K562 (cell line): ENCODE results near the gene IGLON5. TPM values are rescaled to one million over a fixed set of nuclear protein-coding genes. Genes with fewer than 3 reads are reported as not detected.

Experiments
- ATAC-seq: fragments of 200-7000 bp; cut with Tn5 transposase; 3 replicates; pipeline ENCODE4 v1.9.1; 2020; ENCODE audit warnings: moderate library complexity
- BruUV-seq: library from RNA; stranded (reverse); fragments of 400-500 nt; replicated peaks from 2 replicates; lab custom pipeline; 2021; lab: Mats Ljungman, UMichigan
- CTCF ChIA-PET: fragments of 300-600 bp; formaldehyde crosslinking; extraction: SDS; loops from one replicate; lab custom pipeline; 2021; ENCODE audit warnings: low intra/inter-chr PET ratio; lab: Yijun Ruan, JAX
- POLR2A ChIA-PET: fragments of 300-600, 350-650 bp; sonication (Branson Sonifier 250); formaldehyde crosslinking; extraction: SDS; loops from one replicate; lab custom pipeline; 2021; ENCODE audit warnings: antibody characterized with exemption, inconsistent platforms; lab: Yijun Ruan, JAX
- DNase-seq, 4 experiments: peaks; one replicate each; pipeline versions ENCODE4 v3.0.0 to v3.0.0-alpha.2; 2011 to 2018; ENCODE audit warnings: low spot score in 3 of 4, mixed read lengths in 3 of 4; ENCODE audit errors: extremely low read depth in 1 of 4
- FAIRE-seq: peaks from 2 replicates; lab custom pipeline; 2011; peaks lifted over from hg19 to GRCh38; lab: Jason Lieb, UNC
- H2AFZ ChIP-seq: 2 replicates; pipeline ENCODE4 v1.6.0; 2011; ENCODE audit warnings: low read depth, low read length, control low read depth, inconsistent platforms
- H3K27ac ChIP-seq: fragments of 200-600 bp; 3 replicates; pipeline ENCODE4 v1.8.0; 2011; ENCODE audit warnings: low read depth, mild to moderate bottlenecking, control low read depth, inconsistent platforms, low read length, moderate library complexity, mixed read lengths; ENCODE audit errors: extremely low read depth
- H3K27me3 ChIP-seq, 2 experiments: fragments of 300-600 bp in 1 of 2; 2 replicates in 1 of 2; 3 replicates in 1 of 2; pipeline versions ENCODE4 v1.6.0 to v1.8.0; 2011; ENCODE audit warnings: inconsistent platforms in 2 of 2, low read length in 2 of 2, mild to moderate bottlenecking in 1 of 2, mixed read lengths in 1 of 2, moderate library complexity in 1 of 2; ENCODE audit not compliant: control insufficient read depth in 2 of 2, insufficient read depth in 2 of 2
- H3K36me3 ChIP-seq: fragments of 300-600 bp; 3 replicates; pipeline ENCODE4 v1.8.0; 2011; ENCODE audit warnings: mild to moderate bottlenecking, low read length, inconsistent platforms; ENCODE audit not compliant: control insufficient read depth, insufficient read depth
- H3K4me1 ChIP-seq, 2 experiments: fragments of 200-600 bp in 1 of 2; replicated peaks in 1 of 2; 2 replicates in 1 of 2; 3 replicates in 1 of 2; pipeline versions ENCODE4 v1.5.1 to v1.8.0; 2011; ENCODE audit warnings: inconsistent platforms in 2 of 2, low read length in 2 of 2, mild to moderate bottlenecking in 1 of 2, mixed read lengths in 1 of 2, moderate library complexity in 1 of 2; ENCODE audit not compliant: control insufficient read depth in 2 of 2, insufficient read depth in 2 of 2
- H3K4me2 ChIP-seq: 2 replicates; pipeline ENCODE4 v1.6.1; 2011; ENCODE audit warnings: low read length, control low read depth, inconsistent platforms, mixed read lengths; ENCODE audit not compliant: insufficient read depth
- H3K4me3 ChIP-seq: fragments of 200-600 bp; sonication (generic), shearing (Covaris generic); 2 replicates; pipeline ENCODE4 v1.5.1; 2016; ENCODE audit warnings: control low read depth, inconsistent platforms
- H3K79me2 ChIP-seq: fragments of 200-600 bp; 3 replicates; pipeline ENCODE4 v1.8.0; 2011; ENCODE audit warnings: low read length, inconsistent platforms; ENCODE audit not compliant: control insufficient read depth, insufficient read depth
- H3K9ac ChIP-seq, 2 experiments: 2 replicates each; pipeline versions ENCODE4 v1.6.0 to v1.6.1; 2011; ENCODE audit warnings: low read depth in 2 of 2, low read length in 2 of 2, control low read depth in 1 of 2, inconsistent platforms in 1 of 2, mild to moderate bottlenecking in 1 of 2, mixed read lengths in 1 of 2; ENCODE audit not compliant: insufficient read depth in 1 of 2
- H3K9me1 ChIP-seq: one replicate; pipeline ENCODE4 v1.6.0; 2011; ENCODE audit warnings: inconsistent platforms, mild to moderate bottlenecking, low read length, moderate library complexity; ENCODE audit not compliant: control insufficient read depth, insufficient read depth
- H3K9me3 ChIP-seq: replicated peaks from 2 replicates; pipeline ENCODE4 v1.5.1; 2011; ENCODE audit warnings: low read depth, low read length, inconsistent platforms; ENCODE audit not compliant: control insufficient read depth, insufficient read depth
- H4K20me1 ChIP-seq: replicated peaks from 2 replicates; pipeline ENCODE4 v1.6.1; 2011; ENCODE audit warnings: low read length, inconsistent platforms, mixed read lengths; ENCODE audit not compliant: control insufficient read depth, insufficient read depth
- ARID1B ChIP-seq: fragments of 450-650 bp; IDR thresholded peaks from 2 replicates; pipeline ENCODE4 v1.6.1; 2016; ENCODE audit warnings: antibody characterized with exemption, mild to moderate bottlenecking, inconsistent platforms
- CC2D1A ChIP-seq: fragments of 450-650 bp; IDR thresholded peaks from 2 replicates; pipeline ENCODE4 v1.6.1; 2017; ENCODE audit warnings: mild to moderate bottlenecking
- GATAD2B ChIP-seq: fragments of 450-650 bp; IDR thresholded peaks from 2 replicates; pipeline ENCODE4 v1.6.1; 2017; ENCODE audit warnings: mild to moderate bottlenecking, borderline replicate concordance
- MLLT1 ChIP-seq, 2 experiments: fragments of 450-650 bp; IDR thresholded peaks; 2 replicates each; pipeline ENCODE4 v1.6.1; 2016
- SLC30A9 ChIP-seq: fragments of 250-450 bp; sonication (Bioruptor Pico); IDR thresholded peaks from 2 replicates; pipeline ENCODE4 v1.8.0; 2022; ENCODE audit warnings: mild to moderate bottlenecking, moderate library complexity
- THRAP3 ChIP-seq: fragments of 450-650 bp; IDR thresholded peaks from 2 replicates; pipeline ENCODE4 v1.6.1; 2016; ENCODE audit warnings: mild to moderate bottlenecking, inconsistent platforms, borderline replicate concordance
- ZBTB33 ChIP-seq: sonication (generic); formaldehyde crosslinking; IDR thresholded peaks from 2 replicates; pipeline ENCODE4 v1.8.1; 2023; ENCODE audit warnings: mild to moderate bottlenecking, missing genetic modification reagents
- ZBTB9 ChIP-seq: fragments of 450-650 bp; formaldehyde crosslinking; IDR thresholded peaks from 2 replicates; pipeline ENCODE4 v1.4.0; 2020; ENCODE audit warnings: mild to moderate bottlenecking, moderate library complexity
- ZNF592 ChIP-seq: fragments of 450-650 bp; IDR thresholded peaks from 2 replicates; pipeline ENCODE4 v1.6.1; 2017; ENCODE audit warnings: antibody characterized with exemption, mild to moderate bottlenecking
- WGBS: fragments of 100-300 bp; shearing (Covaris generic); methylation state at CpG from one replicate; pipeline ENCODE4 v1.1.6; 2016; ENCODE audit warnings: low coverage, mixed read lengths; ENCODE audit not compliant: insufficient coverage; ENCODE audit errors: missing lambda C conversion rate; 5-methylcytosine and 5-hydroxymethylcytosine counted together
- in situ Hi-C: fragments of 300-500 bp; cut with MboI; formaldehyde crosslinking; loops from 4 replicates; pipeline ENCODE4 v1.15.0; 2018; ENCODE audit warnings: inconsistent platforms, mixed read lengths
- intact Hi-C: fragments of 100-400 bp; cut with micrococcal nuclease; formaldehyde crosslinking; loops from 2 replicates; pipeline ENCODE4 v1.14.2; 2022
- polyA plus RNA-seq, 8 experiments: library from polyadenylated mRNA; depleted of rRNA in 4 of 8; stranded (reverse) in 5 of 8; unstranded in 3 of 8; fragments of >200 nt; fragmentation: Nextera tagmentation in 2 of 8; fragmentation: Illumina TruSeq in 1 of 8; extraction: Ambion mirVana in 2 of 8; extraction: Trizol in 1 of 8; gene quantifications; 2 replicates each; pipeline versions ENCODE4 v1.2.1 to v1.2.3, GENCODE V29; 2011 to 2014; ENCODE audit warnings: inconsistent platforms in 1 of 8, missing spikeins in 1 of 8
- total RNA-seq, 7 experiments: library from RNA; depleted of rRNA in 6 of 7; stranded (reverse); fragments of >200 nt in 6 of 7; fragmentation: Illumina TruSeq in 2 of 7; extraction: Trizol in 2 of 7; gene quantifications; 2 replicates each; pipeline versions ENCODE4 v1.2.1 to v1.2.3, GENCODE V29; 2011 to 2021; ENCODE audit warnings: low replicate concordance in 1 of 7

The IGLON5 gene
- total and polyA plus RNA-seq, 9 of the 15 experiments (the other 6 are each of a cell fraction or from before 2014, with no cell fraction given) = 0.03 to 0.22 (median 0.14) TPM; not detected in 2

GRCh38 chr19:51380379-51380778, 68.9 kb downstream of the IGLON5 start:
- peaks cover 12 to 14% of the 10 kb centered on the region in 2 experiments; a peak in 4 of 5 replicates for H3K4me1 ChIP-seq
- no peaks in the 10 kb centered on the region for H3K36me3 ChIP-seq
- ChIA-PET CTCF (no interaction called here), POLR2A (interaction anchor here (0.5 to 1.7 kb wide), 5 partner anchors 10 to 471 kb away, joined by 3 to 8 read pairs (median 4); partner anchors contain the start of gene C19orf84)
- intact Hi-C loops (no loop called here), in situ Hi-C loops (no loop called here)
- peak overlapping the region; percentile 84 for H2AFZ ChIP-seq
- 0 out of 2 replicates have a peak, but pooled peaks cover 4% of the 10 kb centered on the region for H3K9me3 ChIP-seq
- H3K27ac ChIP-seq = peak overlapping the region; percentile 76; the same call in 2 of the 3 replicates
- no peaks in the 10 kb centered on the region for H3K9me1 ChIP-seq
- ATAC-seq (peak; percentile 25), FAIRE-seq (no peak), DNase-seq (no peak)
- H3K27me3 ChIP-seq = no peaks in the 10 kb centered on the region
- H3K4me3 ChIP-seq = no peak overlapping the region
- no peak overlapping the region for H3K4me2 ChIP-seq
- no peaks in the 10 kb centered on the region for H4K20me1 ChIP-seq
- peak overlapping the region in 1 of 2 experiments; percentile 39; a peak in 1 of 4 replicates for H3K9ac ChIP-seq
- WGBS = 84% methylated on average over 9 of the region's 9 CpGs
- H3K79me2 ChIP-seq = no peaks in the 10 kb centered on the region
- no TSS peak for BruUV-seq
- no peak for TF ChIP-seq GATAD2B
- TF ChIP-seq ARID1B = no peak
- TF ChIP-seq CC2D1A = no peak
- 0 out of 4 replicates have a peak, but pooled peaks of 1 of the 2 experiments have one; percentile 34 for TF ChIP-seq MLLT1 (IDR thresholded peaks at IDR 0.05)
- TF ChIP-seq SLC30A9 (CRISPR knock-in tag) = no peak
- peak; percentile 6; the same call in 1 of the 2 replicates for TF ChIP-seq ZNF592
- TF ChIP-seq ZBTB33 (CRISPR knock-in tag) = 0 out of 2 replicates have a peak, but pooled peaks have one; percentile 56
- no peak for TF ChIP-seq ZBTB9 (CRISPR knock-in tag)
- TF ChIP-seq THRAP3 = 0 out of 2 replicates have a peak, but pooled peaks have one; percentile 54
